ENCODE data around the gene ACTR10.

The ACTR10 gene

GRCh38 chr14:58191763-58192601, 8.0 kb upstream of the ACTR10 start:
- TF ChIP-seq, protein P1, sequence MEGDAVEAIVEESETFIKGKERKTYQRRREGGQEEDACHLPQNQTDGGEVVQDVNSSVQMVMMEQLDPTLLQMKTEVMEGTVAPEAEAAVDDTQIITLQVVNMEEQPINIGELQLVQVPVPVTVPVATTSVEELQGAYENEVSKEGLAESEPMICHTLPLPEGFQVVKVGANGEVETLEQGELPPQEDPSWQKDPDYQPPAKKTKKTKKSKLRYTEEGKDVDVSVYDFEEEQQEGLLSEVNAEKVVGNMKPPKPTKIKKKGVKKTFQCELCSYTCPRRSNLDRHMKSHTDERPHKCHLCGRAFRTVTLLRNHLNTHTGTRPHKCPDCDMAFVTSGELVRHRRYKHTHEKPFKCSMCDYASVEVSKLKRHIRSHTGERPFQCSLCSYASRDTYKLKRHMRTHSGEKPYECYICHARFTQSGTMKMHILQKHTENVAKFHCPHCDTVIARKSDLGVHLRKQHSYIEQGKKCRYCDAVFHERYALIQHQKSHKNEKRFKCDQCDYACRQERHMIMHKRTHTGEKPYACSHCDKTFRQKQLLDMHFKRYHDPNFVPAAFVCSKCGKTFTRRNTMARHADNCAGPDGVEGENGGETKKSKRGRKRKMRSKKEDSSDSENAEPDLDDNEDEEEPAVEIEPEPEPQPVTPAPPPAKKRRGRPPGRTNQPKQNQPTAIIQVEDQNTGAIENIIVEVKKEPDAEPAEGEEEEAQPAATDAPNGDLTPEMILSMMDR (IDR thresholded peaks at IDR 0.05; ENCODE audit: borderline replicate concordance, control extremely low read depth, extremely low read depth, insufficient read depth, missing control alignments): no peak
- in situ Hi-C loops (cut with MboI; ENCODE audit: low sequenced_read_pairs, unreplicated experiment): no loop called here
- DNase-seq (ENCODE audit: low spot score): no peak

DNA sequence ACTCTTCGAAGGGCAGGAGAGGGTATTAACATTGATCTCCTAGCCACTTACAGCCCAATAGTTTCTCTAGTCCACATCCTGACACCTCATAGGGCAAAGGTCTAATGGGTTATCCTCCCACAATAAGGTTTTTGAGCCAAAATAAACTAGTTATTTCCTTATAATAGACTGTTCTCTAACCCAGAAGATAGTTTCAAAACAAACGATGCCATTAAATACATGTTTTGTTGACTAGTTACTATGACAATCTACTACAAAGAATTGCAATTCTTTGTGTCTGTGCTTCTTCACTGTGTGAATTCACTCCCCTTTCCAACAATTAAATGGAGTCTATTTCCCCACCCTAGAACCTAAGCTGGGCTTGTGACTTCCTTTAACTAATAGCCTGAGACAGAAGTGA, 6.4 kb upstream of the ACTR10 start:
- TF ChIP-seq, protein P1 (IDR thresholded peaks at IDR 0.05; ENCODE audit: borderline replicate concordance, control extremely low read depth, extremely low read depth, insufficient read depth, missing control alignments): no peak
- in situ Hi-C loops (cut with MboI; ENCODE audit: low sequenced_read_pairs, unreplicated experiment): no loop called here
- DNase-seq (ENCODE audit: low spot score): no peak

DNA sequence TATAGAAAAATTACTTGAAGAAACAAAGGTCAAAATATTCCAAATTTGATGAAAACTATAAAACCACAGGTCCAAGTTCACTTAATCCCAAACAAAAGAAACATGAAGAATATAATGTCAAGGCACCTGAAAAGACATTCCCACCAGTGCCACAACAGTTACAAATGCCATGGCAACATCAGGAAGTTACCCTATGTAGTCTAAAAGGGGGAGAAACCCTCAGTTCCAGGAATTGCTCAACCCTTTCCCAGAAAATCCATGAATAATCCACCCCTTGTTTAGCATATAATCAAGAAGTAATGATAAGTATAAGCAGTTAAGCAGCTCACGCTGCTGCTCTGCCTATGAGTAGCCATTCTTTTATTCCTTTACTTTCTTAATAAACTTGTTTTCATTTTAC, 3.8 kb upstream of the ACTR10 start:
- no peak for DNase-seq (ENCODE audit: low spot score)
- TF ChIP-seq, protein P1 (IDR thresholded peaks at IDR 0.05; ENCODE audit: borderline replicate concordance, control extremely low read depth, extremely low read depth, insufficient read depth, missing control alignments): no peak
- in situ Hi-C loops (cut with MboI; ENCODE audit: low sequenced_read_pairs, unreplicated experiment): no loop called here

DNA sequence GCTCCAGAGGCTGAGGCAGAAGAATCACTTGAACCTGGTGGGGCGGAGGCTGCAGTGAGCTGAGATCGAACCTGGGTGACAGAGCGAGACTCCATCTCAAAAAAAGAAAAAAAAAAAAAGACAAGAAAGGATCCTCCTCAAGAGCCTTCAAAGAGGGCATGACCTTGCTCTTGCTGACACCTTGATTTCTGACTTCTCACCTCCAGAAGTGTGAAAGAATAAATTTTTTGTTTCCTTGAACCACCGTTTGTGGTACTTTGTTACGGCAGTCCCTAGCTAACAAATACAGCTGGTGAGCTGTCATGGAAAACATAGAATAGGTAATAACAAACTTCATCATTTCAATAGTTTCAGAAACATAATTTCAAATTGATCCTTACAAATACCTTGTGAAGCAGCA, 1.9 kb upstream of the ACTR10 start:
- in situ Hi-C loops (cut with MboI; ENCODE audit: low sequenced_read_pairs, unreplicated experiment): no loop called here

GRCh38 chr14:58200480-58200841, 512 bp downstream of the ACTR10 start:
- no peak for DNase-seq (ENCODE audit: low spot score)
- TF ChIP-seq, protein P1 (IDR thresholded peaks at IDR 0.05; ENCODE audit: borderline replicate concordance, control extremely low read depth, extremely low read depth, insufficient read depth, missing control alignments): no peak
- in situ Hi-C loops (cut with MboI; ENCODE audit: low sequenced_read_pairs, unreplicated experiment): no loop called here

More for the DNA sequence above, 1.9 kb upstream of the ACTR10 start:
- no peak for DNase-seq (ENCODE audit: low spot score)
- TF ChIP-seq, protein P1 (IDR thresholded peaks at IDR 0.05; ENCODE audit: borderline replicate concordance, control extremely low read depth, extremely low read depth, insufficient read depth, missing control alignments): no peak

GRCh38 chr14:58200846-58201245, 897 bp downstream of the ACTR10 start:
- TF ChIP-seq, protein P1 (IDR thresholded peaks at IDR 0.05; ENCODE audit: borderline replicate concordance, control extremely low read depth, extremely low read depth, insufficient read depth, missing control alignments): no peak
- in situ Hi-C loops (cut with MboI; ENCODE audit: low sequenced_read_pairs, unreplicated experiment): no loop called here
- peak; percentile 19 for DNase-seq (ENCODE audit: low spot score)

Data from GM13976 (cell line).